ENCODE measurements around the gene ZP1.

DNA sequence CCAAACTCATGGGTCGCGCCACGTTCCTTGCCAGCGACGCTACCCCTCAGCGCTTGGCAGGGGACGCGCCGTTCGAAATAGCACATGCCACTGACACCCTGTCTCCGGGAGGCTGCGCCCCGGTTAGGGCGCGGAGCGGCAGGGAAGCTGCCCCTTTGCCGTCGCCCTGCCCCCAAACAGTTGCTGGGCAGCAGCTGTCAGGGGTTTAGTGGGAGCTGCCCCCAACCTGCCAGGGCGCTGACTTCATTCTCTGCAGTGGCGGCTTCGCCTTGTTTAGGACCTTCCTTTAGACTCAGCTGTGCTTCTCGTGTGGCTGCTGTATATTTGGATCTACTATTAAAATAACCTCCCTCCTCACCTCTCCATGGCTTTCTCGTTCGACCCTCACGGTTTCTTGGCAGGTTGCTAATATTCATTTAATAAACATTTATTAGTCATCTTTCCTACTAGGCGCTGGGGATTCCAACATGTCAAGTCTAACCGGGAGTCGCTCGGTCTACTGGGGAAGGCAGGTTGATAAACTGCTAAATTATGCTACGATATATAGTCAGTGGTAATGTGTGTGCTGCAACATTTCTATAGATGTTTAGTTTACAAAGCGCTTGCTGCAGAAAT lies 47.4 kb downstream of the ZP1 start:
- TF ChIP-seq, protein P1, sequence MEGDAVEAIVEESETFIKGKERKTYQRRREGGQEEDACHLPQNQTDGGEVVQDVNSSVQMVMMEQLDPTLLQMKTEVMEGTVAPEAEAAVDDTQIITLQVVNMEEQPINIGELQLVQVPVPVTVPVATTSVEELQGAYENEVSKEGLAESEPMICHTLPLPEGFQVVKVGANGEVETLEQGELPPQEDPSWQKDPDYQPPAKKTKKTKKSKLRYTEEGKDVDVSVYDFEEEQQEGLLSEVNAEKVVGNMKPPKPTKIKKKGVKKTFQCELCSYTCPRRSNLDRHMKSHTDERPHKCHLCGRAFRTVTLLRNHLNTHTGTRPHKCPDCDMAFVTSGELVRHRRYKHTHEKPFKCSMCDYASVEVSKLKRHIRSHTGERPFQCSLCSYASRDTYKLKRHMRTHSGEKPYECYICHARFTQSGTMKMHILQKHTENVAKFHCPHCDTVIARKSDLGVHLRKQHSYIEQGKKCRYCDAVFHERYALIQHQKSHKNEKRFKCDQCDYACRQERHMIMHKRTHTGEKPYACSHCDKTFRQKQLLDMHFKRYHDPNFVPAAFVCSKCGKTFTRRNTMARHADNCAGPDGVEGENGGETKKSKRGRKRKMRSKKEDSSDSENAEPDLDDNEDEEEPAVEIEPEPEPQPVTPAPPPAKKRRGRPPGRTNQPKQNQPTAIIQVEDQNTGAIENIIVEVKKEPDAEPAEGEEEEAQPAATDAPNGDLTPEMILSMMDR (IDR thresholded peaks at IDR 0.05), result no peak
- no peak for TF ChIP-seq POLR2A (IDR thresholded peaks at IDR 0.05)

Data from testis (tissue), 2 donors.